GM19452 (cell line): ENCODE measurements around the gene CPVL.

Source experiments
- ATAC-seq: cut with Tn5 transposase; IDR thresholded peaks from one replicate; pipeline ENCODE4 v1.9.1; 2021; ENCODE audit not compliant: unreplicated experiment

Gene CPVL

DNA sequence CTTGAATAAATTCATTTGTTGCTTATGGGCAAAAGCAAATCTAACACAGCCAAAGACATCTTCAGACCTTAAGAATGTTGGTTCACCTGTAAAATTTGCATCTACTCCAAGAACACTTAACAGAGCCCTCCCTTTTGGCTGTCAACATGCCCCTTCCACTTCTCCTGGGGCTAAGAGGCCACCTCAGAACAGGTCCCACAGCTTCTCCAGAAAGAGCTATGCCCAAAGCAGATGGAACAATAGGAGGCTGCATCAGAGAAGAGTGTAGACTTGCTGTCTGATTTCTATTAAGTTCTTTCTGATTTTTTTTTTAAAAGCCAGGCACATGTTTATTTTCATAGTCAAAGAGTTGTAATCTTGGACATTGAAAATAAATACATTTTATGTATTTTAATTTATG lies 162.1 kb downstream of the CPVL start:
- no peak for ATAC-seq

DNA sequence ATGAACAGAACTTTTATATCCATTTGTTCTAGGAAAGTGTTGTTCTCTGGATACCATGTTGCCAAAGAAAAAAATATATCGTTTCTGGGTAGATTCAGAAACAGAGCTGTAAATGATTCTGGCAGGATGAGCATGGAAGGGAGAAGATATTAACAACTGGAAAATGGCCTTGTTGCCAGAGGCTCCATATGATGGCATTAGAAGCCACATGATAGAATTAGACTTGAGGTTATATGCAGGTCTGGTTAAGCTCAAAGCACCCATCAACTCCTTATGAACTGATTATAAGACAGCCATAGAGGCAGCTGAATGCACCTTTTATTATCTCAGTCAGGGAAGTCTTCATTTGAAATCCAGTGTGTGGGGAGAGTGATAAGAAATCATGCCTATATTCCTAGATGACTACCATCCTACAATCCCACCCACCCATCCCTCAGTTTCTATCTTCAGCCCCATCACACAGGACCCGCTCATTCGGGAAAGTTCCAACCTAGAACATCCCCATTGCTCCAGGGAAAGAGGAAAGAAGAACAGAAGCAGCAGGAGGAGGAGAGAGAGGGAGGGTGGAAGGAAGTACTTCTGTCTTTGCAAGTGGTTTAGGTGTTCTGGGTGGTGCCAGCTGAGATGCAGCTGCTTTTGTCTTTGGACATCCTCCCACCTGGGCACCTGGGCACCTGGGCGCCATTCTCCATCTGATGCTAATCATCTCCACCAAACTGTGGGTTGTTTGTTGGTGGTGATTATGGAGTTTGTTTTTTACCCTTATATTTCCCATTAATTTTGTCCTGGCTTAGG lies 162.7 kb downstream of the CPVL start:
- ATAC-seq: no peak

DNA sequence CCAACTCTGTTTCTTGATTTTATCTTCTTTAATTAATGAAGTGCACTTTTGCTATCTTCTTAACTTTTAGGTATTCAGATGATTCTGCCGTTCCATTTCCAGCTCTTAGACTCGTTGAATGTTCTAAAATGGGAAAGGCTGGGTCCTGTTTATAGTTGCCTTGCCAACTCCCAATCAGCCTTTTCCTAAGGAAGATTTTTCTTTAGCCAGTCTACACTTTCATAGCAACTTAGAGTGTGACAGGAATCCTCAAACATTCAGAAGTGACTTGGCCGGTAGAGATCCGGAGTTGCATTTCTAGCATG lies 165.2 kb downstream of the CPVL start:
- no peak for ATAC-seq

DNA sequence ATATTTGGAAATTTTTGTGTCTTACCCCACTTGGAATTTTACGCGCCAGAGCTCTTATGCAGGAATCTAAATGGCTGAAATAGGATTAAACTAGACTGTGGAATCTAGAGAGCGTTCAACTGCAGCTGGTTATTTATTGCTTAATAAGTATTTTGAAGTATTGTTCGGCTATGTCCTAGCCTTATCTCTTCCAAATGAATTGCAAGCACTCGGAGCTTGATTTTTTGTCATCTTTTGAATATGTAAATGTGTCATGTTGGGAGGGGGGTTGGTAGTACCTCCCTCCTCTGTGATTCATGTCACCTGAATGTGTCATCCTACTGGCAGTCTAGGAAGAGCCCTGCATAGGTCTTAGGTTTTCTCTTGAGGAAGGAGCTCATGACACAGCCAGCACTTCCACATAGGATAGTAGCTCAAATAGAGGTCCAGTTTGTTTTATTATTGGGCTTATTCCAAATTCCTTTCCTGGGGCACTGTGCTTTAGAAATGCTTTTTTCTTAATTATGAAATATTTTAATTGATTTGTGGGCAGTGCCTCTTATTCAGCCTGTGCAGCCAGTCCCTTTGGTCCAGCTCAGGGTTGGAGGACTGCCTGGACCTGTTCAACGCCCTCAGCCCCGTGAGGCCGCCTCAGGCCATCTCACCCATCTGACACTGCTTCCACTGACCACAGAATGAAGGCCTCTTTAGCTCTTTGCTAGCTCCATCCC lies 165.7 kb downstream of the CPVL start:
- ATAC-seq: no peak

DNA sequence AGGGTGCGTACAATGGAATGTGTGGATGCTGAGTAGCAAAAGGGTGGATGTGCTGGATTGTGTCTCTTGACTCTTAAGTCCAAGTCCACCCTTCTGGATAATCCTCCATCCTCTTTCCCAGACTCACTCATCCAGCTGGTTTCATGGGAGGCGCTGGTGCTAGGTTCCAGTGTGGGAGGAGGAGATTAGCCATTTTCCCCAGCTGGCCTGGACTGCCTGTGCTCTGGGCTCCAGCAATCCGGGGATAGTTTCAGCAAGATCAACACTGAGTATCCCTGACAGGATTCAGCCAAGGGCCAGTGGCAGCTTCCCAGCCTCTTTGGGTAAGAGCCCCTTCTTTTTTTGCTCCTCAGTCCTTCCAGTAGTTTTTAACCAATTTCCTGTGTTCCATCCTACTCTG lies 166.6 kb downstream of the CPVL start:
- ATAC-seq: no peak

DNA sequence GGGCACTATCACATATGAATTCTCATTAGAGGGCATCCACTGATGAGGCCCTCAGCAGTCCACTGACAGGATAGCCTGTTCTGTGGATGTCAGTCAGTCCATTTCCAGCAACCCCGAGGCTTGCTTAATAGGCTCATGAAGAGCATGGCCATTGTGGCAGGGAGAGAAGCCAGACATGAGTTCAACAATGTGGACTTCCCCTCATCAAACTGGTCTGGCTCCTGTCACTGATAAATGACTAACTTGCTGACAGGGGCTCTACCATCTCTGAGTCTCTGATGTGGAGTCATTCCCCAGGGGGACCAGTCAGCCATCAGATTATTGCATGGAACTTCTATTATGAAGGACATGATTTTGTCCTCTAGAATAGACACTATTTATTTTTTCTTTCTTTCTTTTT lies 168.5 kb downstream of the CPVL start:
- ATAC-seq: no peak

DNA sequence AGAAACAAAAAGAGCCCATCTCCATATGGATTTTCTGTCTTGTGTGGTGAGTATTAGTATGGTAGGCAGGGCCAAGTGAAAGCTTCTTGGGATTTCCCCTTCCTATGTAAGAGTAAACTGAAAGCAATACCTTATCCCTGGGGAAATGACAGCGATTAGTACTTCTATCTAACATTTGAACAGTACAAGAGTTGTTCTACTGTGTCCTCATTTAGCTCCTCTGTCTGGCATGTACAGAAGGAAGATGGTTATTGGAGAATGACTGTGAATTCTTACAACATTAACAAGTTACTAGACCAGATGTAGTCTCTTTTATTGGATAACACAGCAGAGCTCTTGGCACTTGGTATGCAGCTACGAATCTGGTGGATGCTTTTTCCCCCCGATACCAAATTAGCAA lies 170.3 kb downstream of the CPVL start:
- no peak for ATAC-seq

DNA sequence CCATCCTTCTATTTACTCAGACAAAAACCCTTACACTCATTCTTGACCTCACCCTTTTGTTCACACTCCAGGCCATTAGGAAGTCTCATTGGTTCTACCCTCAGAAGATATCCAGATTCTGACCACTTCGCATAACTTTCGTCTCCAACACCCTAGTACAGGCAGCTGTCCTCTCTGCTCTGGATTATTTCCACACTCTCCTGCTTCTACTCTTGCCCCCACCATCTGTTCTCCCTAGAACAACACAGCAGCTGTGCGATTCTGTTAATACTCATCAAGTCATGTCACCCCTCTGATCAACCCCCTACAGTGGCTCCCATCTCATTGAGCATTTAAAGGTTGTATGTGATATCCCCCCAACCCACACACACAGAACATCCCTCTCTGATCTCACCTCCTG lies 172.7 kb downstream of the CPVL start:
- no peak for ATAC-seq

DNA sequence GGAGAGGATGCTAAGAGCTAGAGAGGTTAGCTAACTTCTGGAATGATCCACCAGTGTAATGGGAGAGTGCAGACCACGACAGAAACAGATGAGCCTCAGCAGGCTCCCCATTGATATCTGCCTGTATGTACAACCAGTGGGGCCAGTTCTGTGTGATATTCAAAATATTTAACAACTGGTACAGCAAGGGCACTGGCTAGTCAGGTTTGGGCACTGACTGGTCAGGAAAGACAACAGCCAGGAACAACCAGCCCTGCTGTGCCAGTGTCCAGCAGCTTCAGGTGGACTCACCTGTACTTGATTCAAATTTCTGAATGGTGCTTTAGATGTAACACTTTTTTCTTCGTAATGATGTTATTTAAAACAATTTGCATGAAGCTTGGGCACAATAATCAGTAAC lies 182.3 kb downstream of the CPVL start:
- no peak for ATAC-seq

DNA sequence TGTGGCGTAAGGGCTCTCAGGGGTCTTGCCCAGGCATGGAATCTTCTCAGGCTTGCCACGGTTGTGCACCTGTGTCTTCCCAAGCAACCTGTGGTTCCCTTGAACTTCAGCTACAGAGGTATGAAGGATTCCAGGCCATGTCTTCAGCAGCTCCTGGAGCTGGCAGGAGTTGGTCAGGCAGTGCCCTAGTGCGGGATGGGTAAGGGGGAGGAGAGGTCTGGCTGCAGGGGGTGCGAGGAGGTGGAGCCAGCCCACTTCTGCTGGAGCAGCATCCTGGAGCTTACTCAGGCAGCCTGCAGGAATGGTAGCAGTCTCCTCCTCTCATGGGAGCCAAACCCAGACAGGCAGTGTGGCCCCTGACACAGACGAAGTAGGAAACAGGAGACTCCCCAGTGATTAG lies 184.4 kb downstream of the CPVL start:
- no peak for ATAC-seq

DNA sequence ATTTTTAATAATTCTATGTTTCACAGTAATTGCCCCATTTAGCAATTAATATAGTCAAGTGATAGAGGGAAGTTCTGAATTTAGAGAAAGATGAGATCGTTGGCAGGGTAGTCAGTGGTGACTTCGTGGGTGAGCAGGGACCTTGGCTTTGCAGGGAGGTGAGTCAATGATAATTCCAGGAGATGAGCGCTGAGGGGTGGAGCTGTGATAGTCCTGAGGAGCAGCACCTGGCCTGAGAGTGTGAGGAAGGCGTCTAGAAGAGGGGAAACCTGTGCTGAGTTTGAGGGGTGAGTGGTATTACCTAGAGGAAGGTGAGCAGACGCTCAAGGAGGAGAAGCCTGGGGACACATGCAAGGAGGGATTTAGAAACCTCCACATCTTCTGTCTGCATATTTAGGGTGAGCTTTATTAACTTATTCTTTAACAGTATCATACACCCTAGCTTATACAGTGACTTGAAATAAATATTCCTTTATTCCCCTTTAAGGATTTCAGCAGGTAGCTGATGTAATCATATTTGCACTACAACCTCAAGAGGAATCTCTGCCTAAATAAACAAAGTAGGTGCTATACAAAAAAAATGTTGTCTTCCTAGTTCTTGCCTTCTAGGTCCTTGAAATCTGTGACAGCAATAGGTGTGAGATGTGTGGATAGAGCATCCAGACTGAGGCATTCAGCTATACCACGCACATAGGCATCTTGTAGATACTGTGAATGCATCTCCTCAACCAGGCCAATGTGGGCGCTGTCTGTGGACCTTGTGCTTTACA lies 186.1 kb downstream of the CPVL start:
- no peak for ATAC-seq

DNA sequence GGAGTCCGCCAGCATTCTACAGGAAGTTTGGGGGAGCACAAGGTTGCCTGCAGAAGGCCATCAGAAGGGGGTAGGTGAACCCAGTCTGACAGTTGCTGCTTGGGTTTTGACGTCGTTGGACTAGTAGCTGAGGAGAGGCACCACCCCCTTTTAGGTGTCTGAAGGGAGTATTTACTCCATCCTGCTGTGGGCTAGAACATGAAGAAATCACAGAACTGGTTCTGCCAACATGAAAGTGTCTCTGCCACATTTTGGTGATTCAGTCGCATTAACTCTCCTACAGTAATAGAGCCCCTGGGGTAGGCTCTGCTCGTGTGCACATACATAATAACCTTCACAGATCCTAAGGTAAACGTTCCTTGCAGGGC lies 187.4 kb downstream of the CPVL start:
- ATAC-seq: no peak

DNA sequence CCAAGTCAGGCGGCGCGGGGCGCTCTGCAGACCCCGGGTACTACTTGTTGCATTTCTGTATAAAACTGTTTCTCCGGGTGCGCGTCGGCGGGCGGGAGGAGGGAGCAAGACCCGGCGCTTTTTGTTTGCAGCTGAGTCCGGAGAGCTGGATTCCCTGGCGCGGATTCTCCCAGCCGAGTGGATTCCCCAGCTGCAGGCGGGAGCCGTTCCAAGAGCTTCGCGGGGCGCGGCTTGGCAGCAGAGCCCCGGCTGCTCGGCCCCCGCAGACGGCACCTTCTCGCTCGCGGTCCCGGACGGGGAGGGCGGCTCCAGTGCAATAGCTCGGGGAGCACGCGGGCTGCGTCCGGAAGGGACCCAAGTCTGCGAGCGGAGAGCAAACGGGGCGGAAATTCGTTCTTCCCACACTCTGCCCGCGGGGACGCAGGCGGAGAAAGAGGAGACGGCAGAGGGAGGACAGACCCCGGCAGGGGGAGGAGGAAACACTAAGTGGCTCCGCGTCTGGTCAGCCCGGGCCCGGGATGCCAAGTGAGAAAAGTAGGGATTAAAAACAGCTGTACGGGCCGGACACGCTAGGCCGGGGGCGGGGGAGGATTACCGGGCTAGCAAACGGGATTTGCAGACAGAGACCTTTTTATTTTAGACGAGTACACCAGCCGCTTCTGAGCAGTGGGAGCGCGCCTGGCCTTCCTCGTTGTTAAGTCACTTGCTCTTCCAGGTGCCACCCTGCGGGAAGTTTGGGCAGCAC lies 187.9 kb downstream of the CPVL start, which contains the start of gene TRIL:
TSS of gene TRIL (minus strand) at position 96 of the 745 bp plus-strand sequence. CDS start 284 bp downstream, outside the sequence.
- no peak for ATAC-seq

DNA sequence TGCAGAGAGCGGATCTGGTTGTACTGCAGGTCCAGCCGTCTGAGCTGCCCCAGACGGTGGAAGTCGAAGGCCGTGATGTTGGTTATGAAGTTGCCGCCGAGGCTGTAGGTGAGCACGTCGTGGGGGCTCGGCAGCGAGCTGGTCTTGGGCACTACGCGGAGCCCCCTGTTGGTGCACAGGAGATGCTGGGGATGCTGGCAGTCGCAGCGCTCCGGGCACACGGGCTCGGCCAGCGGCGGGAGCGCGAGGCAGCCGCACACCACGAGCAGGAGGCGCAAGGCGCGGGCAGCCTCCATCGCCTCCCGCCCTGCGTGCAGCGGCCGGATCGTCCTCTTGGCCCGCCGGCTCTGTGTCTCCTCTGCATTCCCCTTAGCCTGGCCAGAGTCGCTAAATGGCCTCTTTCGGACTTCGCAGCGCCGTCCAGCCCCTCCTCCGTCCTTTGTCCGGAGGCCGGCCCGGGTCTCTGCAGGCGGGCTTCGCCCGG lies 188.5 kb downstream of the CPVL start:
- no peak for ATAC-seq

DNA sequence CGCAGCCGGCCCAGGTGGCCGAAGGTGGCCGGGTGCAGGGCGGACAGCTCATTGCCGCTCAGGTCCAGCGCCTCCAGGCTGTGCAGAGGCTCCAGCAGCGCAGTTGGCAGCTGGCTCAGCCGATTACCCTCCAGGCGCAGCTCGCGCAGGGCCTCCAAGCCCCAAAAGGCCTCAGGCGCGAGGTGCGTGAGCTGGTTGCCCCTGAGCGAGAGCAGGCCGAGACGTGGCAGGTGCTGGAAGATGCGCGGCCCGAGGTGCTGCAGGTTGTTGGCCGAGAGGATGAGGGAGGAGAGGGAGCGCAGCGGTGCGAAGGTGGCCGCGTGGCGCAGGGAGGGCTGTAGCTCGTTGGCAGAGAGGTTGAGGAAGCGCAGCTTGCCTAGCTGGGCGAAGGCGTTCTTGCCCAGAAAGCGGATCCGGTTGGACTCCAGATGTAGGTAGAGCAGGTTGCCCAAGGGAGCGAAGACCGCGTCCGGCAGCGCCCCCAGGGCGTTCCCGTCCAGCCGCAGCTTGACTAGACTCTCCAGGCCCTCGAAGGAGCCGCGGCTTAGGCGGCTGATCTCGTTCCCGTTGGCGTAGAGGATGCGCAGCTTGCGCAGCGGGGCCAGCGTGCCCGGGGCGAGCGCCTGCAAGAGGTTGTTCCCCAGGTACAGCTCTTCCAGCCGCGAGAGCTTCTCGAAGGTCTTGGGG lies 189.1 kb downstream of the CPVL start:
- no peak for ATAC-seq

DNA sequence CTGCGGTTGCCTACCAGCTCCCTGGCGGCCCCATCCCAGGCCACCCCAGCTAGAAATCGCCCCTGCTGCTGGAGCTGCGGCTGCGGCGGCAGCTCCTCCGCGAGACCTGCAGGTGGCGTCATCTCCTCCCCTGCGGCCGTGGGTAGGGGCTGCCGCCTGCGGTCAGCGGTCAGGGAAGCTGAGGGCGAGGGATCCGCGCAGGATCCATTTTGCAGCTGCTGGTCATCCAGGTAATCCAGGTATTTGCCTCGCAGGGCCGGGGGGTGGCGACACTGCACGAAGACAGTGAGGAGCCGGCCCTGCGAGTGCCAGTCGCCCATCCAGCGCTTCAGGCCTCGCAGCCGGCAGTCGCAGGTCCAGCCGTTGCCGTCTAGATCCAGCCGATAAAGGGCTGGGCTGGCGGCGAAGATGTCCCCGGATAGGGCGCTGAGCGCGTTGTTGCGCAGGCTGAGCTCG lies 189.7 kb downstream of the CPVL start:
- ATAC-seq: no peak

DNA sequence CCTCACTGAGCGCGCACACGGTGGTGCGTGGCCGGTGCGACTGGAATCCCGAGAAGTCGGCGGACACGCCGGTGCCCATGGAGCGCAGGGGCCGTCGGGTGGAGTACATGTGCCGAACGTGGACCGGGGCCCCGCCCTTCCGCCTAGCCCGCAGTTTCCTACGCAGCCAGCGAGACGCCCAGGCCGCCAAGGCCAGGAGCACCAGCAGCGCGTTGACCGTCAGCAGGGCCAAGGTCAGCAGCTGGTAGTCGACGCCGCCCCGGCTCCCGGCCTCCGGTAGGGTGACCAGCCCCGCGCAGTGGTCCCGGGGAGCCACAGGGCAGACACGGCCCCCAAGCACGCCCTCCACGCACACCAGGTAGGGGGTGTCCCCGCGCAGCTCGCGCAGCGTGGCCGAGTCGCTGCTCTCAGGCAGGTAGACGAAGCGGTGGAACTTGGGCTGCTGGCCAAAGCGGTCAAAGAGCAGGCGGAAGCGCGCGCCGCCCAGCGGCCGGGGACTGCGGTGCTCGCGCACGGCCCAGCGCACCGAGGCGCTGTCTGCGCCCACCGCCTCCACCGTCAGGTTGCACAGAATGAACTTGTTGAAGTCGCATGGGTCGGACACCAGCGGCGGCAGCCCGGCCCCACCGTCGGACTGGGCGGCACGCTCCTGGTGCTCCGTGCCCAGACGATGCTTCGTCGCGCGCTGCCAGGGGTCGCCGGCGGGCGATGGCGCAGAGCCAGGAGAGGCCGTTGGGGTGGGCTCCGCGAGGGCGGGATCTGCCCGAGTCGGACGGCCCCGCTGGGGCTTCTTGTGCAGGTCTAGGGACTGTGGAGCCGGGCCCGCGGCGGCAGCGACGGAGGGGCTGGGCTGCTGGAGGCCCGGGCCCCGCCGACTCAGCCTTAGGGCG lies 190.4 kb downstream of the CPVL start:
- no peak for ATAC-seq

DNA sequence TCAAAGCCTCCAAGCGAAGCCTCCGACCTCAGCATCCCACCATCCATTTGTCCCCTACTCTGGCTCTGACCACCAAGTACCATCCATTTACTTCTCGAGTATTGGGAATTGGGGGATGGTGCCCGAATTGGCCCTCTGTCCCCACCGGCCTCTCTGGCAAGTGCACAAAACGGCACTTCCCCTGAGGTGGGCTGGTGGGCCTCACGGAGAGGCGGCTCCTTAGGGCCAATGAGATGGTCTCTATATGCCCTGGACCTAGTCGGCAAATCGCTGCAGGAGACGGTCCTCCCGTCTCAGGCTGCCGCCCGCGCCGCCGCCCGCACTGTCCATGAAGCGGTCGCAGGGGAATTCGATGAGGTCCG lies 191.0 kb downstream of the CPVL start:
- ATAC-seq: no peak

DNA sequence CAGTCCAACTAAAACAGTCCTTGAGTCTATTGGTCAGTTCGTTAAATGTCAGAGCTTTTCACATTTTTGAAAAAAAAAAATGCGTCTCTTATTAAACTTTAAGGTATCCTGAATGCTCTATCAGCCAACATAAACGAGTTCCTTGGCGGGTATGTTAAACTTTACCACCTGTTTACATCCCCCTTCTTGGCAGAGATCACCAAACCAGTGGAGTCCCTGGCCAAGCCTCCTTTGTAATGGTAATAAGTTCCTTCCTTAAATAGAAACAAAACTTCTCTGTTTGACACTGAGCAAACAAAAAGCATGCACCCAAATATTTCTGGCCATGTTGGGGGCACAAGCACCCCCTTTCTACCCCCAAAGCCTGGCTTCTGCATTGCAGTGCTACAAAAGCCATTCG lies 191.4 kb downstream of the CPVL start:
- no peak for ATAC-seq

DNA sequence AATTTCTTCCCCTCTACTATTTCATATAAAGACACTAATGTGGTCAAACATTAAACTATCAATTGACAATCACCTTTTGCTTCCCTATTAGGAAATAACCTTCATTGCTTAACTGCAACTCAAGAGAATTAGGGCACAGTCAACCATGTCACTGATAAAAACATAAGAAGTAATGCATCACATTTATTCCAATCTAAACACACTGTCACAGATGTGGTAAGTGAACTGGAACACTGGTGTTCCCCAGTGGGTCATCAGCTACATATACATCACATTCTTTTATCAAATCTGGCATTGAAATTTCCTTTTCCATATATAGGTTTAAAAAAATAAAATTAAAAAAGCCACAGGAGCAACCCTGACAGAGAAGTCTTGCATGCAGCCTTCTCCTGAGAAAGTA lies 191.9 kb downstream of the CPVL start:
- ATAC-seq: no peak
